GM19438 (cell line): ENCODE data around the gene LRRC32.
"Not testable (repeated sequence)": the region's sequence is repeated elsewhere in the genome, so short reads cannot be mapped to it uniquely, and the experiment has no call there.

Experiments
- ATAC-seq: cut with Tn5 transposase; IDR thresholded peaks from one replicate; pipeline ENCODE4 v1.9.1; 2021; ENCODE audit warnings: low read depth; ENCODE audit not compliant: unreplicated experiment

Gene LRRC32

GRCh38 chr11:76617553-76618265 lies 52.8 kb downstream of the LRRC32 start:
- ATAC-seq: no peak

DNA sequence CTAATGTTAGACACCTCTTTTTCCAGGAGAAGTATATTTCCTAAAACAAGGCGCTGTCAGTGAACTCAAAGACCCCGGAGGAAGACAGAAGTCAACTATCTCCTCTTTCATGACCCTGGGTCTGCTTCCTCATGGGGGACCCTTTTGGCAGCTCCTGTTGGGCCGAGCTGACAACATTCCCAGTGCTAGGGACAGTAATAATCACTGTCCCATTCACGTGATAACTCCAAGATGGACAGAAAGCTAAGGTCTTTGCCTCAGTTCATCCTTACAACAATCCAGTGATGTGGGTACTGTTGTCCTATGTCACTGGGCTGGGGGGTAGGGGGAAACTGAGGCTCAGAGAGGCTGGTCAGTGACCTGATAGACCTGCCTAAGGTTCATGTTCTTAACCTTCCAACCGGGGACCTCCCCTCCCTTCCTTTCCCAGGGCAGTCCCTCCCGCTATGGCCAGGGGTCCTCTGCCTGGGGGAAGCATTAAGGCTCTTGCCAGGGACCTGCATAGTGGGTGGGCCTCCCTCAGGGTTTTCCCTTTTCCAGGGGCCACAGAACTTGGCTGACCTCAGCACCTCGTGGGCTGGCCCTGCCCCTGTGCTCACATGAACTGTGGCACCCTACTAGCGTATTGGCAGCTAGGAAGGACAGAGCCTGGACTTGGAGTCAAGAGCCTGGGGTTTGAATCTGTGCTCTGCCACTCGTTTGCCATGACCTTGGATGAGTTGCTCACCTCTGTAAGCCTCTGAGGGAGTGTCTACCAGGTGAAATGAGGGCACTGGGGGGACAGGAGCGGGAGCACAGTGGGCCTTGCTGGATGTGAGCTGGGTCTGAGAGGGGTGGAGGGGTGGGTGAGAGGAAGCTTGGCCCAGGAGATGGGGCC lies 53.6 kb downstream of the LRRC32 start:
- no peak for ATAC-seq

DNA sequence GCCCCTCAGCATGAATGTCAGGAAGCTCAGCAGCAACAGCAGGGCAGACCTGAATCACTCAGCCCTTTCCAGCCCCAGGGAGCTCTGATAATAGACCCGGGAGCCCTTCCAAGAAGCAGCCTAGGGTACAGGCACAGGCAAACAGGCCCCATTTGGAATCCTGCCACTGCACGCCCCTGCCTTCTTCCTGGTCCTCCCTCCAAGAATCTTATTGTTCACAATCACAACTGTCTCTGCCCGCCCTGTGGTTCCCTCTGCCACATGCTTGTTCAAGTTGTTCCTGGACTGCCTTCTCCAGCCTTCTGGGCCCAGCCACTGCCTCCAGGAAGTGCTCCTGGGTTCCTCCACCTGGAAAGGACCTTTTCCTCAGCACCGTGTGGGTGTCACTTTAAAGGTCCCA lies 54.6 kb downstream of the LRRC32 start:
- ATAC-seq: no peak

DNA sequence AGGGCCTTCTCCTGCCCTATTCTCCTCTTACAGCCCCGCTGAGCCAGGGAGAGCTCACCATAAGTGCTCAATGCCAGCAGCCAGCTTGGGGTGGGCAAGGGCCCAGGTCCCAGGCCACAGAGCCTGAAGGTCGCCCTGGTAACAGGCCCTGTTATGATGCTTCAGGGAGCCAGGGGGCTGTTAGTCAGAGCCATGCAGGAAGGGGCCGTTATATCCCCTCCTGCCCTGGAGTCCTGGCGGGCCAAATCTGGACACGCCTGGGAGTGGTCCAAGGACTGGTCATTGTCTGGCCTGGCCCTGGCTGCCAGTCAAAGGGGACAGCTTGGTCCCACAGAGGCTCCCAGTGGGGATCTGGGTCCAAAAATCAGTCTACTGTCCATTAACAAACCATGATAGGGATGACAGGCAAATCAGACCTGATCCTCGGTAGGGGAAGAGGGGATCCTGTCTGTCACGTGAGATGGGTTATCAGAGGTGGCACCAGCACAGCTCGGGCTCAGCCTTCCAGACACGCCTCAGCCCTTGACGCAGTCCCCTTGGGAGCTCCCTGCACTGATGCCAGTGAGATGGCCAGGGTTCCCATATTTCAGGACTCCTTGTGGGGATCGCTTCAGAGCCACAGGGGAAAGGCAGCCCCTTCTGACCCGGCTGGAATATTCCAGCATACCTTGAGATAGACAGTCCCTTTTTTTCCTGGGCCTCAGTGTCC lies 55.9 kb downstream of the LRRC32 start:
- ATAC-seq: no peak

GRCh38 chr11:76613901-76614300 lies 56.6 kb downstream of the LRRC32 start:
- no peak for ATAC-seq

GRCh38 chr11:76612226-76612625 lies 58.3 kb downstream of the LRRC32 start:
- no peak for ATAC-seq

- no peak for ATAC-seq
These were observed 59.6 kb downstream of the LRRC32 start for GRCh38 chr11:76610871-76611475.

DNA sequence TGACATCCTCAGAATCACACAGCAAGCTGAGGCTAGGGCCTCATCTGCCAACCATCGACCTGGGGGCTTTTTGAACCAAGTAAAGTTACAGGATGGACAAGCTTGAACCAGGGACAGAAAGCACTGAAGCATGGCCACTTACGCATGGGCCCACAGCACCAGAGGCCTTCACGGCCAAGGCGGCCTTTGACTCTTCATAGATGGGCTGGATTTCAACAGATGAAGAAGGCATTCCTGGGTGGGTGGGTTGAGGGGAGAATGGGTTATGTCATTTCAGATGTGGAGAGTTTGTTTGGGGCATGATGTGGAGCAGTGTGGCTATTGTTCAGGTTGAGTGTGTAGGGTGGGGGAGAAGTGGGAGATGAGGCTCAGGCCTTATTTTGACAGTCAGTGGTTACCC lies 60.2 kb downstream of the LRRC32 start:
- no peak for ATAC-seq

DNA sequence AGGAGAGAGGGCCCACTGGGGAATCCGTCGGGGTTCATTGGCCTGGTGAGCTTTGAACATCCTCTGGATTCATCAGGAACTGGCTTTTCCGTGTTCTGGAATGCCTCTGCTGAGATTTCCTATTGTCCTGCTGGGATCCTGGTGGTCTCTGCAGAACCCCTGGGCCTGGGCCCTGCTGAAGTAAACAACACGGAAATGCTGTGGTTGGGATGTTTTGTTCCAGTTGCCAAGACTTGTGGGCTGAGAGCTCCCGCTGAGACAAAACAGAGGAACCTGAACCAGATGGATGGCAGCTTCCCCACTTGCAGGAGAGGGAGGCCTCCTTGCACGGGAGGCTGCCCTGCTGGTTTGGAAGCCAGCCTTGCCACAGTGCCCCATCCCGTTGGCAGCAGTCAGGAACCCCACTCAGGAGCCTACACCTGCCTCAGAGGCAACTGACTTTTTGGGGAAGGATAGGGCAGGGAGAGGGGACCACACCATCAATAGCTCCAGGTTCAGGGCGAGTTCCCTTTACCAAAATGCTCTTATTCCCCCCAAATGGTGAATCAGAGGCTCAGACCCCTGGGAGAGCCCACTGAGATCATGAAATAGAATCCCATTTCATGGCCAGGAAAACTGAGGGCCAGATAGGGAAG lies 60.7 kb downstream of the LRRC32 start:
- ATAC-seq: no peak

- not testable (repeated sequence) for ATAC-seq
These were observed 61.6 kb downstream of the LRRC32 start for GRCh38 chr11:76608879-76609460.

DNA sequence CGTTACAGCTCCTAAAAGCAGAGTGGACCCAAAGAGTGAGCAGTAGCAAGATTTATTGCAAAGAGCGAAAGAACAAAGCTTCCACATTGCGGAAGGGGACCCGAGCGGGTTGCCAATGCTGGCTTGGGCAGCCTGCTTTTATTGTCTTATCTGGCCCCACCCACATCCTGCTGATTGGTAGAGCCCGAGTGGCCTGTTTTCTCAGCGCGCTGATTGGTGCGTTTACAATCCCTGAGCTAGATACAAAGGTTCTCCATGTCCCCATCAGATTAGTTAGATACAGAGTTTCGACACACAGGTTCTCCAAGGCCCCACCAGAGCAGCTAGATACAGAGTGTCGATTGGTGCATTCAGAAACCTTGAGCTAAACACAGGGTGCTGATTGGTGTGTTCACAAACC lies 62.3 kb downstream of the LRRC32 start:
- not testable (repeated sequence) for ATAC-seq
